Hepatocyte (in vitro differentiated cells): ENCODE measurements around the gene CMIP. TPM values are rescaled to one million over a fixed set of nuclear protein-coding genes. Genes with fewer than 3 reads are reported as not detected.

Source experiments
- DNase-seq: peaks from one replicate; pipeline ENCODE4 v3.0.0-alpha.2; 2016; ENCODE audit warnings: low spot score
- H2AFZ ChIP-seq: fragments of 200-600 bp; sonication (generic); 2 replicates; pipeline ENCODE4 v1.6.0; 2016; ENCODE audit warnings: antibody characterized with exemption, mild to moderate bottlenecking
- H3K27ac ChIP-seq: fragments of 200-600 bp; sonication (generic); 2 replicates; pipeline ENCODE4 v1.5.1; 2016; ENCODE audit warnings: mild to moderate bottlenecking
- H3K27me3 ChIP-seq: fragments of 200-600 bp; sonication (generic); 2 replicates; pipeline ENCODE4 v1.6.1; 2016
- H3K36me3 ChIP-seq: fragments of 200-600 bp; sonication (generic); replicated peaks from 2 replicates; pipeline ENCODE4 v1.5.1; 2016; ENCODE audit warnings: low read depth; ENCODE audit not compliant: insufficient read depth
- H3K4me1 ChIP-seq: fragments of 200-600 bp; sonication (generic); 2 replicates; pipeline ENCODE4 v1.5.1; 2016; ENCODE audit warnings: mild to moderate bottlenecking, moderate library complexity; ENCODE audit not compliant: insufficient read depth
- H3K4me2 ChIP-seq: fragments of 200-600 bp; sonication (generic); 2 replicates; pipeline ENCODE4 v1.6.0; 2016
- H3K4me3 ChIP-seq: fragments of 200-600 bp; sonication (generic); 2 replicates; pipeline ENCODE4 v1.5.1; 2016; ENCODE audit warnings: mild to moderate bottlenecking
- H3K79me2 ChIP-seq: fragments of 200-600 bp; sonication (generic); 2 replicates; pipeline ENCODE4 v1.6.0; 2017; ENCODE audit warnings: mild to moderate bottlenecking
- H3K9me2 ChIP-seq: fragments of 200-600 bp; sonication (generic); replicated peaks from 2 replicates; pipeline ENCODE4 v1.6.0; 2017; ENCODE audit warnings: mild to moderate bottlenecking; ENCODE audit not compliant: insufficient read depth
- H3K9me3 ChIP-seq: fragments of 200-600 bp; sonication (generic); 2 replicates; pipeline ENCODE4 v1.5.1; 2016; ENCODE audit warnings: low read depth, mild to moderate bottlenecking
- H4K20me1 ChIP-seq: fragments of 200-600 bp; sonication (generic); 2 replicates; pipeline ENCODE4 v1.6.0; 2016; ENCODE audit warnings: mild to moderate bottlenecking; ENCODE audit not compliant: insufficient read depth, poor library complexity, severe bottlenecking
- EZH2 ChIP-seq: fragments of 200-600 bp; sonication (generic); IDR thresholded peaks from 2 replicates; pipeline ENCODE4 v1.6.1; 2016; ENCODE audit warnings: antibody characterized with exemption, mild to moderate bottlenecking, borderline replicate concordance
- EZH2phosphoT487 ChIP-seq: fragments of 200-600 bp; sonication (generic); IDR thresholded peaks from one replicate; pipeline ENCODE4 v1.6.1; 2018; ENCODE audit warnings: antibody characterized with exemption, mild to moderate bottlenecking, low read depth, moderate library complexity; ENCODE audit not compliant: unreplicated experiment, severe bottlenecking
- WGBS: methylation state at CpG from one replicate; pipeline ENCODE4 v1.1.6; 2016; ENCODE audit warnings: low lambda C conversion rate; ENCODE audit errors: missing lambda C conversion rate; 5-methylcytosine and 5-hydroxymethylcytosine counted together
- polyA plus RNA-seq: library from polyadenylated mRNA; unstranded; fragments of >200 nt; fragmentation: Nextera tagmentation; extraction: Ambion mirVana; gene quantifications from 2 replicates; pipeline ENCODE4 v1.2.1, GENCODE V29; 2016
- total RNA-seq: library from RNA; depleted of rRNA; stranded (reverse); fragments of >200 nt; gene quantifications from 2 replicates; pipeline ENCODE4 v1.2.3, GENCODE V29; 2014
- TF ChIP-seq, protein P1 (sequence below): fragments of 200-600 bp; sonication (generic); IDR thresholded peaks from 2 replicates; pipeline ENCODE4 v1.5.1; 2016; ENCODE audit warnings: antibody characterized with exemption, mild to moderate bottlenecking; ENCODE audit not compliant: poor library complexity

Gene CMIP
- total and polyA plus RNA-seq, 2 experiments from 2014 or later = 5.8 to 17.8 TPM

DNA sequence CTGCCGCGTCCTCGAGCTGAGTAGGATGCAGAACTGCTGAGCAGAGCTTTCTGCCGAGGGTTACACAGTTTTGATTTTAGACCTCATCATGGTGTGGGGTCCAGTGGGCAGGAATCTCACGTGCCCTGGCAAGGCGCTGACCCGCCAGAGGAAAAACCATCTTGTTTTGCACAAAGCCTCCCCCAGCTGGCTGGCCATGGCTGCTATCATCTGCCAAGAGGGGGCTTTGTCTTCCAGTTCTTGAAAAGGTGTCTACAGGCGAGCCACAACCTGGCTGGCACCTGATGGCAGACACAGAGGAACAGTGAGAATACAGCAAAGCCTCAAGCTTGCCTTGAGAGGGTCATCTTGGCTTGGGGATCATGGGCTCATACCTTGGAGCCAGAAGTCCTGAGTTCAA, 118.3 kb downstream of the CMIP start:
- no peaks in the 10 kb centered on the region for H3K27me3 ChIP-seq
- DNase-seq = no peak
- no peaks in the 10 kb centered on the region for H3K9me2 ChIP-seq
- 98% methylated on average over 8 of the region's 8 CpGs for WGBS
- H3K4me3 ChIP-seq = no peak overlapping the region
- peaks cover 24% of the 10 kb centered on the region for H4K20me1 ChIP-seq
- no peaks in the 10 kb centered on the region for H3K9me3 ChIP-seq
- no peak overlapping the region for H3K4me2 ChIP-seq
- no peak overlapping the region for H2AFZ ChIP-seq
- peaks cover 13% of the 10 kb centered on the region for H3K4me1 ChIP-seq
- H3K79me2 ChIP-seq = peaks cover 85% of the 10 kb centered on the region
- no peak for TF ChIP-seq EZH2phosphoT487
- TF ChIP-seq, protein P1, sequence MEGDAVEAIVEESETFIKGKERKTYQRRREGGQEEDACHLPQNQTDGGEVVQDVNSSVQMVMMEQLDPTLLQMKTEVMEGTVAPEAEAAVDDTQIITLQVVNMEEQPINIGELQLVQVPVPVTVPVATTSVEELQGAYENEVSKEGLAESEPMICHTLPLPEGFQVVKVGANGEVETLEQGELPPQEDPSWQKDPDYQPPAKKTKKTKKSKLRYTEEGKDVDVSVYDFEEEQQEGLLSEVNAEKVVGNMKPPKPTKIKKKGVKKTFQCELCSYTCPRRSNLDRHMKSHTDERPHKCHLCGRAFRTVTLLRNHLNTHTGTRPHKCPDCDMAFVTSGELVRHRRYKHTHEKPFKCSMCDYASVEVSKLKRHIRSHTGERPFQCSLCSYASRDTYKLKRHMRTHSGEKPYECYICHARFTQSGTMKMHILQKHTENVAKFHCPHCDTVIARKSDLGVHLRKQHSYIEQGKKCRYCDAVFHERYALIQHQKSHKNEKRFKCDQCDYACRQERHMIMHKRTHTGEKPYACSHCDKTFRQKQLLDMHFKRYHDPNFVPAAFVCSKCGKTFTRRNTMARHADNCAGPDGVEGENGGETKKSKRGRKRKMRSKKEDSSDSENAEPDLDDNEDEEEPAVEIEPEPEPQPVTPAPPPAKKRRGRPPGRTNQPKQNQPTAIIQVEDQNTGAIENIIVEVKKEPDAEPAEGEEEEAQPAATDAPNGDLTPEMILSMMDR = no peak
- TF ChIP-seq EZH2 = no peak
- no peak overlapping the region for H3K27ac ChIP-seq
- H3K36me3 ChIP-seq = no peaks in the 10 kb centered on the region

DNA sequence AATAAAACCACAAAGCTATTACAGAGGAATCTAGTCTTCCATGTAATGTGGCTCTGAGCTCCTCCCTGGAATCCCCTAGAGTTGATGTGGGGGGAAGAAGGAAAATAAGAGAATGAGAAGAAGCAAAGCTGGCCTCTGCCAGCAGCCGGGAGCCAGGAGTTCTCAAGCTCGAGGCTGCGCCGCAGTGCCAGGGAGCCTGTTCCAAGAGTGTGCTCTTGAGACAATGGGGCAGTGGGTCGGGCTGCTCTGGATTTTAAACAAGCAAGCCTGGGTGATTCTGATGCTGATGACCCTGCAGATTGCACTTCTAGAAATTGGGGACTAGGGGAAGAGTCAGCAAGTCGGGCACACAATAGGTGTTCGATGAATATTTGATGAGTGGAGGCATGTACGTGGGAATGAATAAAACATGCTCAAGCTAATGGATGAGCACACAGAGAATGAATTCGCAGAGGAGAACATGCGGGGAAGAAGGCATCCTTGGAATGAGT, 119.9 kb downstream of the CMIP start:
- DNase-seq = no peak
- Histone ChIP-seq H3K4me2 (no peak overlapping the region), H3K27ac (no peak overlapping the region), H3K27me3 (no peaks in the 10 kb centered on the region), H3K79me2 (peaks cover 91% of the 10 kb centered on the region), H3K4me3 (no peak overlapping the region), H2AFZ (no peak overlapping the region), H3K36me3 (no peaks in the 10 kb centered on the region), H3K9me3 (no peaks in the 10 kb centered on the region), H3K9me2 (no peaks in the 10 kb centered on the region), H3K4me1 (peaks cover 7% of the 10 kb centered on the region), H4K20me1 (peaks cover 28% of the 10 kb centered on the region)
- TF ChIP-seq, protein P1 = no peak
- TF ChIP-seq EZH2phosphoT487 (no peak), EZH2 (no peak)
- 87% methylated on average over 10 of the region's 10 CpGs for WGBS

GRCh38 chr16:81565321-81566028, 120.9 kb downstream of the CMIP start:
- DNase-seq = no peak
- Histone ChIP-seq H3K27ac (no peak overlapping the region), H4K20me1 (peaks cover 38% of the 10 kb centered on the region), H3K79me2 (peaks cover 94% of the 10 kb centered on the region), H3K9me3 (no peaks in the 10 kb centered on the region), H3K4me3 (no peak overlapping the region), H3K27me3 (no peaks in the 10 kb centered on the region), H3K4me2 (no peak overlapping the region), H3K36me3 (no peaks in the 10 kb centered on the region), H3K4me1 (peaks cover 9% of the 10 kb centered on the region), H3K9me2 (no peaks in the 10 kb centered on the region), H2AFZ (no peak overlapping the region)
- TF ChIP-seq EZH2phosphoT487 (no peak), EZH2 (no peak)
- TF ChIP-seq, protein P1 = no peak
- 90% methylated on average over 20 of the region's 20 CpGs for WGBS
